Measurements from ENCODE around the gene RB1.

RB1 gene

DNA sequence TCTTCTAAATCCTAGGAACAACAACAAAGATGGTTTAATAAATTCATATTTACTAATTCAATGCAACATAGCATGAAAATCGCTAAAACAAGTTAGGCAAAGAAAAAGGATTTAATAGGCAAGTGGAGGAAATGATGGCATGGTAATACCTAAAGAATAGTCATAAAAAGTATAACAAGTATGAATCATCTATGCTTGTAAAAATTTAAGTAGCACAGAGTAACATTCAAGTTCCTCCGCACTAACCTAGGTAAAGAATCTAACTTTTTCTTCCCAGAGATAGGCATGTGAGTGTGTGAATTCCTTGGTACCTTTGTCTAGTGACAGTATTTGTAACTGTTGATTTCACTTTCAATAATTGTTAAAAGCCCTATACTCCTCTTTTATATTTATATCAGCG is 186.7 kb downstream of the RB1 start:
- DNase-seq (no peak), ATAC-seq (ENCODE audit: insufficient read depth, low read depth) (no peak)
- peak overlapping the region; percentile 71 for H3K4me2 ChIP-seq (ENCODE audit: insufficient read depth, low read length)
- peaks cover 4% of the 10 kb centered on the region for H3K9me3 ChIP-seq (ENCODE audit: insufficient read depth, low read length, severe bottlenecking)
- H2AFZ ChIP-seq (ENCODE audit: low read depth, low read length): no peak overlapping the region
- H3K4me3 ChIP-seq (ENCODE audit: low read depth in 1 of 2, low read length in 2 of 2): peak overlapping the region in 1 of 2 experiments; percentile 59; a peak in 2 of 4 replicates
- peaks cover 59% of the 10 kb centered on the region for H3K79me2 ChIP-seq (ENCODE audit: insufficient read depth, low read length)
- peak overlapping the region; percentile 88 for H3K27ac ChIP-seq (ENCODE audit: low read length)
- no peaks in the 10 kb centered on the region for H4K20me1 ChIP-seq (ENCODE audit: insufficient read depth, low read length)
- TF ChIP-seq, protein P1, sequence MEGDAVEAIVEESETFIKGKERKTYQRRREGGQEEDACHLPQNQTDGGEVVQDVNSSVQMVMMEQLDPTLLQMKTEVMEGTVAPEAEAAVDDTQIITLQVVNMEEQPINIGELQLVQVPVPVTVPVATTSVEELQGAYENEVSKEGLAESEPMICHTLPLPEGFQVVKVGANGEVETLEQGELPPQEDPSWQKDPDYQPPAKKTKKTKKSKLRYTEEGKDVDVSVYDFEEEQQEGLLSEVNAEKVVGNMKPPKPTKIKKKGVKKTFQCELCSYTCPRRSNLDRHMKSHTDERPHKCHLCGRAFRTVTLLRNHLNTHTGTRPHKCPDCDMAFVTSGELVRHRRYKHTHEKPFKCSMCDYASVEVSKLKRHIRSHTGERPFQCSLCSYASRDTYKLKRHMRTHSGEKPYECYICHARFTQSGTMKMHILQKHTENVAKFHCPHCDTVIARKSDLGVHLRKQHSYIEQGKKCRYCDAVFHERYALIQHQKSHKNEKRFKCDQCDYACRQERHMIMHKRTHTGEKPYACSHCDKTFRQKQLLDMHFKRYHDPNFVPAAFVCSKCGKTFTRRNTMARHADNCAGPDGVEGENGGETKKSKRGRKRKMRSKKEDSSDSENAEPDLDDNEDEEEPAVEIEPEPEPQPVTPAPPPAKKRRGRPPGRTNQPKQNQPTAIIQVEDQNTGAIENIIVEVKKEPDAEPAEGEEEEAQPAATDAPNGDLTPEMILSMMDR (IDR thresholded peaks at IDR 0.05; ENCODE audit: borderline replicate concordance, extremely low read depth, low read length, poor library complexity, severe bottlenecking): no peak
- TF ChIP-seq EZH2 (IDR thresholded peaks at IDR 0.05; ENCODE audit: borderline replicate concordance, low read depth, low read length, severe bottlenecking): no peak
- H3K9ac ChIP-seq (ENCODE audit: low read depth, low read length): peak overlapping the region; percentile 65
- peaks cover 33% of the 10 kb centered on the region for H3K36me3 ChIP-seq (ENCODE audit: insufficient read depth, low read length)
- peaks cover 86% of the 10 kb centered on the region for H3K4me1 ChIP-seq (ENCODE audit: insufficient read depth, low read length)
- H3K27me3 ChIP-seq (ENCODE audit: insufficient read depth, low read length, poor library complexity): no peaks in the 10 kb centered on the region

DNA sequence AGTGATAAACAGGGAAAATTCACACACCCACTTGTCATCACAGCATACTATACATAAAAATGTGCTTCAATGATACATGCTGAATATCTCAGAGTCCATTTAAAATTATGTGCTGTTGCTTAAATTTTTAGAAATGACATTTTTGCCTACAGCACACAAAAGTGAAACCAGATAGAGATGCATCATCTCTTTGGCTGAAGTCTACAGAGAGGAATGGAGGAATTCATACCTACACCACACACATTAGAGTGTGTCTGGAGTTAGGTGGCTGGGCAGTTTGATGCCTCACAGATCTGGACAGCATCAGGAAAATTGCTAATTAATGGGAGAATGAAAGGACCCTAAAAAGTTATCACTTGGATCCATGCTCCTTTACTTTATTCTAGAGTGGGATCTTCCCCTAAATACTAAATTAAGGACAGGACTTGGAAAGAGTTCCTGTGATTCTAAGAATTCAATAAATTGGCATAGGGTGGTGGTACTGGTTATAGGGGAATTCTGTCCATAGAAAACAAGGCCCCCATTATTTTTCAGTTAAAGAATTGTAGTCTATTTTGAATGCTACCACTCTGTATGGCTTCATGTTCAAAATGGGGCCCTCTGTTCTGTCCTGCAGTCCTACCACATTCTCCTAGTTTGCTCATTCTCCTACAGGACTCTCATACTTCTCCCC is 188.0 kb downstream of the RB1 start:
- DNase-seq: no peak
- Histone ChIP-seq H3K4me2 (ENCODE audit: insufficient read depth, low read length) (peak overlapping the region; percentile 71), H3K27me3 (ENCODE audit: insufficient read depth, low read length, poor library complexity) (no peaks in the 10 kb centered on the region), H3K36me3 (ENCODE audit: insufficient read depth, low read length) (peaks cover 33% of the 10 kb centered on the region), H3K9ac (ENCODE audit: low read depth, low read length) (peak overlapping the region; percentile 65), H3K4me3 (ENCODE audit: low read depth in 1 of 2, low read length in 2 of 2) (peak overlapping the region; percentile 37 to 59; a peak in 3 of 4 replicates), H3K79me2 (ENCODE audit: insufficient read depth, low read length) (peaks cover 59% of the 10 kb centered on the region), H2AFZ (ENCODE audit: low read depth, low read length) (peak overlapping the region; percentile 66), H3K9me3 (ENCODE audit: insufficient read depth, low read length, severe bottlenecking) (peaks cover 4% of the 10 kb centered on the region), H3K4me1 (ENCODE audit: insufficient read depth, low read length) (peaks cover 95% of the 10 kb centered on the region), H3K27ac (ENCODE audit: low read length) (peak overlapping the region; percentile 88), H4K20me1 (ENCODE audit: insufficient read depth, low read length) (no peaks in the 10 kb centered on the region)
- peak; percentile 21; the same call in 2 of the 3 replicates for ATAC-seq (ENCODE audit: insufficient read depth, low read depth)
- no peak for TF ChIP-seq EZH2 (IDR thresholded peaks at IDR 0.05; ENCODE audit: borderline replicate concordance, low read depth, low read length, severe bottlenecking)
- TF ChIP-seq, protein P1 (IDR thresholded peaks at IDR 0.05; ENCODE audit: borderline replicate concordance, extremely low read depth, low read length, poor library complexity, severe bottlenecking): no peak

DNA sequence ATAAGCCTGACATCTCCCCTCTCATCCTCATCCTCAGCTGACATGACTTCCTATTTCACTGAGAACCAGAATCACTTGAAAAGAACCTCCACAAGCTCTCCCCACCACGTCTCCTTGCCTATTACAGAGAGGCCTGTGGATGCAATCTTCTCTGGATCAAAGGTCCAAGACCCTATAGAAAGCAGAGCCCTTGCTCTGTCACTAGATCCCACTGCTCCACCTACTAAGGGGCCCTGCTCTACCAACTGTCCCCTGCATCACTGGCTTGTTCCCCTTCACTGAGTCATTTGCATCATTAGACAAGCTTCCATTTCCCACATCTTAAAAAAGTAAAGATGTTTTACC is 188.5 kb downstream of the RB1 start:
- TF ChIP-seq, protein P1 (IDR thresholded peaks at IDR 0.05; ENCODE audit: borderline replicate concordance, extremely low read depth, low read length, poor library complexity, severe bottlenecking): no peak
- TF ChIP-seq EZH2 (IDR thresholded peaks at IDR 0.05; ENCODE audit: borderline replicate concordance, low read depth, low read length, severe bottlenecking): no peak
- peaks cover 4% of the 10 kb centered on the region for H3K9me3 ChIP-seq (ENCODE audit: insufficient read depth, low read length, severe bottlenecking)
- peaks cover 59% of the 10 kb centered on the region for H3K79me2 ChIP-seq (ENCODE audit: insufficient read depth, low read length)
- H3K36me3 ChIP-seq (ENCODE audit: insufficient read depth, low read length): peaks cover 33% of the 10 kb centered on the region
- peak overlapping the region; percentile 37 to 59; a peak in 3 of 4 replicates for H3K4me3 ChIP-seq (ENCODE audit: low read depth in 1 of 2, low read length in 2 of 2)
- no peaks in the 10 kb centered on the region for H3K27me3 ChIP-seq (ENCODE audit: insufficient read depth, low read length, poor library complexity)
- H3K27ac ChIP-seq (ENCODE audit: low read length): peak overlapping the region; percentile 88
- DNase-seq: no peak
- peaks cover 96% of the 10 kb centered on the region for H3K4me1 ChIP-seq (ENCODE audit: insufficient read depth, low read length)
- peak; percentile 41 for ATAC-seq (ENCODE audit: insufficient read depth, low read depth)
- H3K9ac ChIP-seq (ENCODE audit: low read depth, low read length): peak overlapping the region; percentile 65
- H2AFZ ChIP-seq (ENCODE audit: low read depth, low read length): peak overlapping the region; percentile 66
- H4K20me1 ChIP-seq (ENCODE audit: insufficient read depth, low read length): no peaks in the 10 kb centered on the region
- H3K4me2 ChIP-seq (ENCODE audit: insufficient read depth, low read length): peak overlapping the region; percentile 71
